ENCODE data around the gene PLAAT5. TPM values are rescaled to one million over a fixed set of nuclear protein-coding genes. Genes with fewer than 3 reads are reported as not detected.
"Not testable (repeated sequence)": the region's sequence is repeated elsewhere in the genome, so short reads cannot be mapped to it uniquely, and the experiment has no call there.

The PLAAT5 gene
- total and polyA plus RNA-seq, 2 of the 4 experiments (the other 2 are of a cell fraction): not detected

DNA sequence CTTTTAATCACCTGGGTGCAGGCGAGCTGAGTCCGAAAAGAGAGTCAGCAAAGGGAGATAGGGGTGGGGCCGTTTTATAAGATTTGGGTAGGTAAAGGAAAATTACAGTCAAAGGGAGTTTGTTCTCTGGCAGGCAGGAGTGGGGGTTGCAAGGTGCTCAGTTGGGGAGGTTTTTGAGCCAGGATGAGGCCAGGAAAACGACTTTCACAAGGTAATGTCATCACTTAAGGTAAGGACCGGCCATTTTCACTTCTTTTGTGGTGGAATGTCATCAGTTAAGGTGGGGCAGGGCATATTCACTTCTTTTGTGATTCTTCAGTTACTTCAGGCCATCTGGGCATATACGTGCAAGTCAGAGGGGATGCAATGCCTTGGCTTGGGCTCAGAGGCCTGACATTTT lies 38.4 kb upstream of the PLAAT5 start:
- H2BK120ac ChIP-seq (ENCODE audit: low read depth, low read length); H4K8ac ChIP-seq (ENCODE audit: low read depth in 2 of 2, low read length in 2 of 2); H3K27ac ChIP-seq (ENCODE audit: insufficient read depth, low read length); H3K23ac ChIP-seq (ENCODE audit: low read depth, low read length); H3K9me3 ChIP-seq (ENCODE audit: control insufficient read depth, insufficient read depth, low read length); H3K27me3 ChIP-seq (ENCODE audit: control insufficient read depth, insufficient read depth, low read length); H2BK20ac ChIP-seq (ENCODE audit: low read depth, low read length); dilution Hi-C loops (cut with HindIII; ENCODE audit: low sequenced_read_pairs, unreplicated experiment); H2AK9ac ChIP-seq (replicated peaks; ENCODE audit: low read depth, low read length, poor library complexity); CTCF ChIA-PET; H3K36me3 ChIP-seq (ENCODE audit: control insufficient read depth, insufficient read depth, low read length); ATAC-seq (ENCODE audit: low read depth); H3K18ac ChIP-seq (ENCODE audit: low read depth, low read length); H3K4ac ChIP-seq (ENCODE audit: low read depth, low read length); intact Hi-C loops (cut with micrococcal nuclease); BruUV-seq (replicated peaks); H3K9me1 ChIP-seq (ENCODE audit: insufficient read depth, low read length); POLR2A ChIA-PET (ENCODE audit: unreplicated experiment); H3K4me3 ChIP-seq (ENCODE audit: insufficient read depth, low read depth, low read length); DNase-seq; H3K14ac ChIP-seq (replicated peaks; ENCODE audit: low read depth, low read length); H3K79me1 ChIP-seq (ENCODE audit: low read depth in 1 of 2, low read length in 2 of 2); H2BK5ac ChIP-seq (ENCODE audit: low read depth, low read length, poor library complexity, severe bottlenecking); H4K20me1 ChIP-seq (ENCODE audit: insufficient read depth, low read length); H3K56ac ChIP-seq (ENCODE audit: extremely low read depth, insufficient read depth, low read length); in situ Hi-C loops (cut with MboI; ENCODE audit: low sequenced_read_pairs); H3K4me2 ChIP-seq (ENCODE audit: low read depth, low read length); H2BK15ac ChIP-seq (ENCODE audit: low read depth, low read length); H3K4me1 ChIP-seq (ENCODE audit: control insufficient read depth, insufficient read depth, low read length); H3K9ac ChIP-seq (ENCODE audit: low read depth, low read length); H4K91ac ChIP-seq (ENCODE audit: insufficient read depth, low read depth, low read length); H4K5ac ChIP-seq (ENCODE audit: low read depth, low read length); H2AFZ ChIP-seq (replicated peaks; ENCODE audit: low read length, poor library complexity); H2AK5ac ChIP-seq (ENCODE audit: low read depth, low read length): not testable (repeated sequence)
- 28% methylated on average over 2 of the region's 6 CpGs; no CpG with 5 or more reads in 1 of the 2 experiments for WGBS, 2 experiments (ENCODE audit: extremely low coverage in 2 of 2, insufficient read length in 1 of 2)

DNA sequence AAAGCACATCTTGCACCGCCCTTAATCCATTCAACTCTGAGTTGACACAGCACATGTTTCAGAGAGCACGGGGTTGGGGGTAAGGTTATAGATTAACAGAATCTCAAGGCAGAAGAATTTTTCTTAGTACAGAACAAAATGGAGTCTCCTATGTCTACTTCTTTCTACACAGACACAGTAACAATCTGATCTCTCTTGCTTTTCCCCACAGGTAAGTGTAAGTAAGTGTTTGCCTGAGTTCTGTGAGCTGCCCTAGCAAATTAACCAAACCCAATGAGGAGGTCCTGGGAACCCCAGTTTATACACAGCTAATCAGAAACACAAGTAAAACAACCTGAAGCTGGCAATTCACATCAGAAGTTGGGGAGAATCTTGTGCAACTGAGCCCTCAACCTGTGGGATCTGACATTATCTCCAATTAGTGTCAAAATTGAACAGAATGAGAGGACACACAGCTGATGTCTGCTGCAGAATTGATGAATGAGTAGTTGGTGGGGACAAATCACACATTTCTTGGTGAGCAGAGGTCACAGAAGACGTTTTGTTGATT lies 37.8 kb upstream of the PLAAT5 start:
- H3K9me1 ChIP-seq (ENCODE audit: insufficient read depth, low read length); H2BK20ac ChIP-seq (ENCODE audit: low read depth, low read length); H2AFZ ChIP-seq (replicated peaks; ENCODE audit: low read length, poor library complexity); H3K4me1 ChIP-seq (ENCODE audit: control insufficient read depth, insufficient read depth, low read length); H3K27ac ChIP-seq (ENCODE audit: insufficient read depth, low read length); H3K4me3 ChIP-seq (ENCODE audit: insufficient read depth, low read depth, low read length); H2BK5ac ChIP-seq (ENCODE audit: low read depth, low read length, poor library complexity, severe bottlenecking); H3K14ac ChIP-seq (replicated peaks; ENCODE audit: low read depth, low read length); H3K4ac ChIP-seq (ENCODE audit: low read depth, low read length); DNase-seq; H4K5ac ChIP-seq (ENCODE audit: low read depth, low read length); H3K4me2 ChIP-seq (ENCODE audit: low read depth, low read length); H3K9ac ChIP-seq (ENCODE audit: low read depth, low read length); POLR2A ChIA-PET (ENCODE audit: unreplicated experiment); H2AK9ac ChIP-seq (replicated peaks; ENCODE audit: low read depth, low read length, poor library complexity); in situ Hi-C loops (cut with MboI; ENCODE audit: low sequenced_read_pairs); intact Hi-C loops (cut with micrococcal nuclease); H3K56ac ChIP-seq (ENCODE audit: extremely low read depth, insufficient read depth, low read length); H2BK120ac ChIP-seq (ENCODE audit: low read depth, low read length); H3K9me3 ChIP-seq (ENCODE audit: control insufficient read depth, insufficient read depth, low read length); ATAC-seq (ENCODE audit: low read depth); BruUV-seq (replicated peaks); dilution Hi-C loops (cut with HindIII; ENCODE audit: low sequenced_read_pairs, unreplicated experiment); H3K79me1 ChIP-seq (ENCODE audit: low read depth in 1 of 2, low read length in 2 of 2); H4K8ac ChIP-seq (ENCODE audit: low read depth in 2 of 2, low read length in 2 of 2); H2BK15ac ChIP-seq (ENCODE audit: low read depth, low read length); H2AK5ac ChIP-seq (ENCODE audit: low read depth, low read length); H3K27me3 ChIP-seq (ENCODE audit: control insufficient read depth, insufficient read depth, low read length); H4K20me1 ChIP-seq (ENCODE audit: insufficient read depth, low read length); CTCF ChIA-PET; H3K18ac ChIP-seq (ENCODE audit: low read depth, low read length); H3K36me3 ChIP-seq (ENCODE audit: control insufficient read depth, insufficient read depth, low read length); H4K91ac ChIP-seq (ENCODE audit: insufficient read depth, low read depth, low read length); H3K23ac ChIP-seq (ENCODE audit: low read depth, low read length): not testable (repeated sequence)
- 0% methylated on average over 1 of the region's 3 CpGs; no CpG with 5 or more reads in 1 of the 2 experiments for WGBS, 2 experiments (ENCODE audit: extremely low coverage in 2 of 2, insufficient read length in 1 of 2)
